Measurements from ENCODE around the gene USP46. TPM values are rescaled to one million over a fixed set of nuclear protein-coding genes. Genes with fewer than 3 reads are reported as not detected.

Gene USP46
- total RNA-seq, 2 donors from 2014 or later: 42.0 to 42.9 TPM

GRCh38 chr4:52574036-52574435 is 85.1 kb downstream of the USP46 start:
- H3K36me3 ChIP-seq (ENCODE audit: control insufficient read depth, insufficient read depth, low read length): no peaks in the 10 kb centered on the region
- H3K27me3 ChIP-seq (ENCODE audit: control insufficient read depth, insufficient read depth, low read length, poor library complexity, severe bottlenecking): no peaks in the 10 kb centered on the region
- H3K27ac ChIP-seq (ENCODE audit: low read depth, low read length): no peak overlapping the region
- Mint-ChIP-seq H3K4me1 (peaks cover under 1% of the 10 kb centered on the region), H3K36me3 (ENCODE audit: low read depth) (no peaks in the 10 kb centered on the region), H3K4me3 (no peak overlapping the region), H3K27ac (no peak overlapping the region), H3K9me3 (no peaks in the 10 kb centered on the region), H3K27me3 (ENCODE audit: insufficient read depth) (no peaks in the 10 kb centered on the region)
- no peak overlapping the region for H3K4me3 ChIP-seq (ENCODE audit: low read length)
- peaks cover 7% of the 10 kb centered on the region for H3K9me3 ChIP-seq (ENCODE audit: control insufficient read depth, low read length)
- no peaks in the 10 kb centered on the region for H3K4me1 ChIP-seq (ENCODE audit: control insufficient read depth, insufficient read depth, low read length)
- no peak for DNase-seq
- 92 to 95% methylated on average over 1 to 5 of the region's 5 CpGs for WGBS, 2 experiments (ENCODE audit: insufficient coverage in 1 of 2, insufficient read length in 1 of 2)
- TF ChIP-seq CTCF (conservative IDR thresholded peaks at IDR 0.05): no peak
- H3K9ac ChIP-seq (ENCODE audit: extremely low read depth, low read length, poor library complexity, severe bottlenecking): no peak overlapping the region

- Mint-ChIP-seq H3K27ac (no peak overlapping the region), H3K27me3 (ENCODE audit: insufficient read depth) (no peaks in the 10 kb centered on the region), H3K4me1 (peaks cover 4% of the 10 kb centered on the region), H3K9me3 (no peaks in the 10 kb centered on the region), H3K4me3 (no peak overlapping the region), H3K36me3 (ENCODE audit: low read depth) (no peaks in the 10 kb centered on the region)
- no peaks in the 10 kb centered on the region for H3K36me3 ChIP-seq (ENCODE audit: control insufficient read depth, insufficient read depth, low read length)
- no peak overlapping the region for H3K4me3 ChIP-seq (ENCODE audit: low read length)
- no peak for TF ChIP-seq CTCF (conservative IDR thresholded peaks at IDR 0.05)
- 95 to 100% methylated on average over 1 of the region's 1 CpG for WGBS, 2 experiments (ENCODE audit: insufficient coverage in 1 of 2, insufficient read length in 1 of 2)
- H3K9me3 ChIP-seq (ENCODE audit: control insufficient read depth, low read length): peaks cover 7% of the 10 kb centered on the region
- H3K27ac ChIP-seq (ENCODE audit: low read depth, low read length): no peak overlapping the region
- no peak overlapping the region for H3K9ac ChIP-seq (ENCODE audit: extremely low read depth, low read length, poor library complexity, severe bottlenecking)
- no peak for DNase-seq
- no peaks in the 10 kb centered on the region for H3K27me3 ChIP-seq (ENCODE audit: control insufficient read depth, insufficient read depth, low read length, poor library complexity, severe bottlenecking)
- no peaks in the 10 kb centered on the region for H3K4me1 ChIP-seq (ENCODE audit: control insufficient read depth, insufficient read depth, low read length)
Observed at GRCh38 chr4:52573551-52573950, 85.5 kb downstream of the USP46 start.

- no peak overlapping the region for H3K27ac ChIP-seq (ENCODE audit: low read depth, low read length)
Observed at GRCh38 chr4:52572936-52573485, 86.1 kb downstream of the USP46 start.

More at GRCh38 chr4:52572936-52573485, 86.1 kb downstream of the USP46 start:
- TF ChIP-seq CTCF (conservative IDR thresholded peaks at IDR 0.05): no peak
- no peak overlapping the region for H3K4me3 Mint-ChIP-seq
- no peaks in the 10 kb centered on the region for H3K9me3 Mint-ChIP-seq
- H3K27ac Mint-ChIP-seq: no peak overlapping the region
- no peaks in the 10 kb centered on the region for H3K27me3 Mint-ChIP-seq (ENCODE audit: insufficient read depth)
- Histone ChIP-seq H3K9ac (ENCODE audit: extremely low read depth, low read length, poor library complexity, severe bottlenecking) (no peak overlapping the region), H3K36me3 (ENCODE audit: control insufficient read depth, insufficient read depth, low read length) (no peaks in the 10 kb centered on the region), H3K4me1 (ENCODE audit: control insufficient read depth, insufficient read depth, low read length) (no peaks in the 10 kb centered on the region), H3K4me3 (ENCODE audit: low read length) (no peak overlapping the region), H3K27me3 (ENCODE audit: control insufficient read depth, insufficient read depth, low read length, poor library complexity, severe bottlenecking) (no peaks in the 10 kb centered on the region), H3K9me3 (ENCODE audit: control insufficient read depth, low read length) (peaks cover 7% of the 10 kb centered on the region)
- H3K36me3 Mint-ChIP-seq (ENCODE audit: low read depth): no peaks in the 10 kb centered on the region
- H3K4me1 Mint-ChIP-seq: peaks cover 9% of the 10 kb centered on the region
- 96 to 100% methylated on average over 5 to 6 of the region's 6 CpGs for WGBS, 2 experiments (ENCODE audit: insufficient coverage in 1 of 2, insufficient read length in 1 of 2)
- no peak for DNase-seq
